MM.1S (cell line): ENCODE measurements around the gene LRRC8E.

Experiments
- DNase-seq: peaks from one replicate; pipeline ENCODE4 v3.0.0-alpha.2; 2015
- H2AFZ ChIP-seq: fragments of 300-600 bp; sonication (generic); 2 replicates; pipeline ENCODE4 v1.6.0; 2016; ENCODE audit warnings: antibody characterized with exemption, low read length
- H3F3A ChIP-seq: fragments of 300-600 bp; sonication (generic); 2 replicates; pipeline ENCODE4 v1.6.1; 2016; ENCODE audit warnings: mild to moderate bottlenecking, antibody characterized with exemption, low read length, moderate library complexity, mixed read lengths; ENCODE audit not compliant: insufficient read depth
- H3K27ac ChIP-seq: fragments of 300-600 bp; sonication (generic); 2 replicates; pipeline ENCODE4 v1.5.1; 2016; ENCODE audit warnings: mild to moderate bottlenecking, low read length
- H3K27me3 ChIP-seq: fragments of 300-600 bp; sonication (generic); replicated peaks from 2 replicates; pipeline ENCODE4 v1.6.0; 2016; ENCODE audit warnings: low read length; ENCODE audit not compliant: insufficient read depth
- H3K36me3 ChIP-seq: fragments of 300-600 bp; sonication (generic); replicated peaks from 2 replicates; pipeline ENCODE4 v1.6.1; 2016; ENCODE audit warnings: mild to moderate bottlenecking, low read length, mixed read lengths; ENCODE audit not compliant: insufficient read depth
- H3K4me1 ChIP-seq: fragments of 300-600 bp; sonication (generic); 2 replicates; pipeline ENCODE4 v1.6.1; 2016; ENCODE audit warnings: low read length, mixed read lengths
- H3K4me2 ChIP-seq: fragments of 300-600 bp; sonication (generic); 2 replicates; pipeline ENCODE4 v1.6.0; 2016; ENCODE audit warnings: low read depth, low read length
- H3K4me3 ChIP-seq: fragments of 300-600 bp; sonication (generic); 2 replicates; pipeline ENCODE4 v1.5.1; 2016; ENCODE audit warnings: low read length, mixed read lengths
- H3K79me2 ChIP-seq: fragments of 300-600 bp; sonication (generic); 2 replicates; pipeline ENCODE4 v1.6.1; 2016; ENCODE audit warnings: mixed run types, low read length, mixed read lengths
- H3K9ac ChIP-seq: fragments of 300-600 bp; sonication (generic); 2 replicates; pipeline ENCODE4 v1.6.1; 2016; ENCODE audit warnings: low read length, mixed read lengths
- H3K9me2 ChIP-seq: fragments of 300-600 bp; sonication (generic); replicated peaks from 2 replicates; pipeline ENCODE4 v1.6.1; 2016; ENCODE audit warnings: mild to moderate bottlenecking, low read length, mixed read lengths; ENCODE audit not compliant: insufficient read depth
- H3K9me3 ChIP-seq: fragments of 300-600 bp; sonication (generic); replicated peaks from 2 replicates; pipeline ENCODE4 v1.6.1; 2016; ENCODE audit warnings: mild to moderate bottlenecking, low read length, mixed read lengths; ENCODE audit not compliant: insufficient read depth
- H4K20me1 ChIP-seq: fragments of 300-600 bp; sonication (generic); 2 replicates; pipeline ENCODE4 v1.6.1; 2016; ENCODE audit warnings: mild to moderate bottlenecking, low read length, moderate library complexity, mixed read lengths; ENCODE audit not compliant: insufficient read depth
- CTCF ChIP-seq: fragments of 300-600 bp; sonication (generic); IDR thresholded peaks from 2 replicates; pipeline ENCODE4 v1.5.1; 2016; ENCODE audit warnings: antibody characterized with exemption, low read length, mixed read lengths
- EZH2 ChIP-seq: fragments of 300-600 bp; sonication (generic); optimal IDR thresholded peaks from 2 replicates; pipeline ENCODE3; 2017; ENCODE audit warnings: low read depth, mild to moderate bottlenecking, antibody characterized with exemption, low read length, mixed read lengths
- EZH2phosphoT487 ChIP-seq: fragments of 300-600 bp; sonication (generic); IDR thresholded peaks from 2 replicates; pipeline ENCODE4 v1.6.1; 2018; ENCODE audit warnings: antibody characterized with exemption, low read length

LRRC8E gene

GRCh38 chr19:7872306-7873204 lies 15.8 kb upstream of the LRRC8E start:
- Histone ChIP-seq H3K4me1 (peaks cover 11% of the 10 kb centered on the region; the same call in 1 of the 2 replicates), H3F3A (peaks cover 12% of the 10 kb centered on the region), H3K4me3 (no peak overlapping the region), H3K4me2 (no peak overlapping the region), H3K9me3 (no peaks in the 10 kb centered on the region), H3K27me3 (peaks cover 30% of the 10 kb centered on the region), H2AFZ (no peak overlapping the region), H3K79me2 (no peaks in the 10 kb centered on the region), H3K9me2 (no peaks in the 10 kb centered on the region), H3K36me3 (no peaks in the 10 kb centered on the region), H3K9ac (no peak overlapping the region), H4K20me1 (no peaks in the 10 kb centered on the region), H3K27ac (no peak overlapping the region)
- DNase-seq, result no peak
- TF ChIP-seq CTCF (no peak), EZH2 (no peak), EZH2phosphoT487 (no peak)

- H3K9me3 ChIP-seq, result no peaks in the 10 kb centered on the region
- no peak for DNase-seq
- H4K20me1 ChIP-seq, result no peaks in the 10 kb centered on the region
- peaks cover 12% of the 10 kb centered on the region for H3F3A ChIP-seq
- H3K9ac ChIP-seq, result no peak overlapping the region
- peaks cover 30% of the 10 kb centered on the region for H3K27me3 ChIP-seq
- H3K4me3 ChIP-seq, result no peak overlapping the region
- no peaks in the 10 kb centered on the region for H3K9me2 ChIP-seq
- H3K4me2 ChIP-seq, result no peak overlapping the region
- H2AFZ ChIP-seq, result no peak overlapping the region
- no peaks in the 10 kb centered on the region for H3K36me3 ChIP-seq
- H3K27ac ChIP-seq, result no peak overlapping the region
- H3K79me2 ChIP-seq, result no peaks in the 10 kb centered on the region
- H3K4me1 ChIP-seq, result peaks cover 11% of the 10 kb centered on the region; the same call in 1 of the 2 replicates
- TF ChIP-seq CTCF (no peak), EZH2phosphoT487 (no peak), EZH2 (no peak)
Measured at GRCh38 chr19:7873304-7874075, 14.8 kb upstream of the LRRC8E start.

- peaks cover 12% of the 10 kb centered on the region for H3F3A ChIP-seq
- no peak for DNase-seq
- H3K9ac ChIP-seq, result no peak within 1 kb of the TSS
- TF ChIP-seq EZH2, result no peak
- H3K27ac ChIP-seq, result no peak within 1 kb of the TSS
- H3K36me3 ChIP-seq, result no peaks in the 10 kb centered on the region
- no peaks in the 10 kb centered on the region for H3K9me2 ChIP-seq
- no peak within 1 kb of the TSS for H2AFZ ChIP-seq
- no peak within 1 kb of the TSS for H3K4me3 ChIP-seq
- no peaks in the 10 kb centered on the region for H4K20me1 ChIP-seq
- no peak within 1 kb of the TSS for H3K4me2 ChIP-seq
- no peaks in the 10 kb centered on the region for H3K9me3 ChIP-seq
- H3K79me2 ChIP-seq, result no peaks in the 10 kb centered on the region
- peaks cover 30% of the 10 kb centered on the region for H3K27me3 ChIP-seq
- peaks cover 11% of the 10 kb centered on the region; the same call in 1 of the 2 replicates for H3K4me1 ChIP-seq
Measured at GRCh38 chr19:7874076-7874896, 14.0 kb upstream of the LRRC8E start, which contains the start of gene PRR36. Gene PRR36 (minus strand): TSS chr19:7874390. CDS start chr19:7873689, 701 bp downstream.
